K562 (cell line): ENCODE results near the gene SPATS1. TPM values are rescaled to one million over a fixed set of nuclear protein-coding genes. Genes with fewer than 3 reads are reported as not detected.

ENCODE experiments used
- ATAC-seq: fragments of 200-7000 bp; cut with Tn5 transposase; 3 replicates; pipeline ENCODE4 v1.9.1; 2020; ENCODE audit warnings: moderate library complexity
- BruUV-seq: library from RNA; stranded (reverse); fragments of 400-500 nt; replicated peaks from 2 replicates; lab custom pipeline; 2021; lab: Mats Ljungman, UMichigan
- CTCF ChIA-PET: fragments of 300-600 bp; formaldehyde crosslinking; extraction: SDS; loops from one replicate; lab custom pipeline; 2021; ENCODE audit warnings: low intra/inter-chr PET ratio; lab: Yijun Ruan, JAX
- POLR2A ChIA-PET: fragments of 300-600, 350-650 bp; sonication (Branson Sonifier 250); formaldehyde crosslinking; extraction: SDS; loops from one replicate; lab custom pipeline; 2021; ENCODE audit warnings: antibody characterized with exemption, inconsistent platforms; lab: Yijun Ruan, JAX
- DNase-seq, 4 experiments: peaks; one replicate each; pipeline versions ENCODE4 v3.0.0 to v3.0.0-alpha.2; 2011 to 2018; ENCODE audit warnings: low spot score in 3 of 4, mixed read lengths in 3 of 4; ENCODE audit errors: extremely low read depth in 1 of 4
- FAIRE-seq: peaks from 2 replicates; lab custom pipeline; 2011; peaks lifted over from hg19 to GRCh38; lab: Jason Lieb, UNC
- H2AFZ ChIP-seq: 2 replicates; pipeline ENCODE4 v1.6.0; 2011; ENCODE audit warnings: low read depth, low read length, control low read depth, inconsistent platforms
- H3K27ac ChIP-seq: fragments of 200-600 bp; 3 replicates; pipeline ENCODE4 v1.8.0; 2011; ENCODE audit warnings: low read depth, mild to moderate bottlenecking, control low read depth, inconsistent platforms, low read length, moderate library complexity, mixed read lengths; ENCODE audit errors: extremely low read depth
- H3K27me3 ChIP-seq, 2 experiments: fragments of 300-600 bp in 1 of 2; 2 replicates in 1 of 2; 3 replicates in 1 of 2; pipeline versions ENCODE4 v1.6.0 to v1.8.0; 2011; ENCODE audit warnings: inconsistent platforms in 2 of 2, low read length in 2 of 2, mild to moderate bottlenecking in 1 of 2, mixed read lengths in 1 of 2, moderate library complexity in 1 of 2; ENCODE audit not compliant: control insufficient read depth in 2 of 2, insufficient read depth in 2 of 2
- H3K36me3 ChIP-seq: fragments of 300-600 bp; 3 replicates; pipeline ENCODE4 v1.8.0; 2011; ENCODE audit warnings: mild to moderate bottlenecking, low read length, inconsistent platforms; ENCODE audit not compliant: control insufficient read depth, insufficient read depth
- H3K4me1 ChIP-seq, 2 experiments: fragments of 200-600 bp in 1 of 2; replicated peaks in 1 of 2; 2 replicates in 1 of 2; 3 replicates in 1 of 2; pipeline versions ENCODE4 v1.5.1 to v1.8.0; 2011; ENCODE audit warnings: inconsistent platforms in 2 of 2, low read length in 2 of 2, mild to moderate bottlenecking in 1 of 2, mixed read lengths in 1 of 2, moderate library complexity in 1 of 2; ENCODE audit not compliant: control insufficient read depth in 2 of 2, insufficient read depth in 2 of 2
- H3K4me2 ChIP-seq: 2 replicates; pipeline ENCODE4 v1.6.1; 2011; ENCODE audit warnings: low read length, control low read depth, inconsistent platforms, mixed read lengths; ENCODE audit not compliant: insufficient read depth
- H3K4me3 ChIP-seq: fragments of 200-600 bp; sonication (generic), shearing (Covaris generic); 2 replicates; pipeline ENCODE4 v1.5.1; 2016; ENCODE audit warnings: control low read depth, inconsistent platforms
- H3K79me2 ChIP-seq: fragments of 200-600 bp; 3 replicates; pipeline ENCODE4 v1.8.0; 2011; ENCODE audit warnings: low read length, inconsistent platforms; ENCODE audit not compliant: control insufficient read depth, insufficient read depth
- H3K9ac ChIP-seq, 2 experiments: 2 replicates each; pipeline versions ENCODE4 v1.6.0 to v1.6.1; 2011; ENCODE audit warnings: low read depth in 2 of 2, low read length in 2 of 2, control low read depth in 1 of 2, inconsistent platforms in 1 of 2, mild to moderate bottlenecking in 1 of 2, mixed read lengths in 1 of 2; ENCODE audit not compliant: insufficient read depth in 1 of 2
- H3K9me1 ChIP-seq: one replicate; pipeline ENCODE4 v1.6.0; 2011; ENCODE audit warnings: inconsistent platforms, mild to moderate bottlenecking, low read length, moderate library complexity; ENCODE audit not compliant: control insufficient read depth, insufficient read depth
- H3K9me3 ChIP-seq: replicated peaks from 2 replicates; pipeline ENCODE4 v1.5.1; 2011; ENCODE audit warnings: low read depth, low read length, inconsistent platforms; ENCODE audit not compliant: control insufficient read depth, insufficient read depth
- H4K20me1 ChIP-seq: replicated peaks from 2 replicates; pipeline ENCODE4 v1.6.1; 2011; ENCODE audit warnings: low read length, inconsistent platforms, mixed read lengths; ENCODE audit not compliant: control insufficient read depth, insufficient read depth
- ATF4 ChIP-seq: fragments of 450-650 bp; formaldehyde crosslinking; IDR thresholded peaks from 2 replicates; pipeline ENCODE4 v1.4.0; 2022; ENCODE audit warnings: mild to moderate bottlenecking, moderate library complexity
- BCOR ChIP-seq: fragments of 450-650 bp; IDR thresholded peaks from 2 replicates; pipeline ENCODE4 v1.6.1; 2016
- CAMTA2 ChIP-seq: fragments of 250-450 bp; sonication (Bioruptor Pico); conservative IDR thresholded peaks from 2 replicates; pipeline ENCODE4 v1.5.1; 2022
- CTCF ChIP-seq, 3 experiments: IDR thresholded peaks in 2 of 3; conservative IDR thresholded peaks in 1 of 3; 2 replicates each; pipeline ENCODE4 v1.5.1; 2011 to 2012; ENCODE audit warnings: low read length in 3 of 3, mild to moderate bottlenecking in 3 of 3, control low read depth in 2 of 3, improper control_type of control experiment in 1 of 3, inconsistent platforms in 1 of 3, low read depth in 1 of 3, mixed read lengths in 1 of 3, moderate library complexity in 1 of 3; ENCODE audit not compliant: insufficient read depth in 2 of 3
- HEY1 ChIP-seq: fragments of 250-450 bp; sonication (Bioruptor Pico); IDR thresholded peaks from 2 replicates; pipeline ENCODE4 v1.5.0; 2020; ENCODE audit warnings: mild to moderate bottlenecking, moderate library complexity, borderline replicate concordance
- MTA2 ChIP-seq: fragments of 450-650 bp; IDR thresholded peaks from 2 replicates; pipeline ENCODE4 v1.6.1; 2016; ENCODE audit warnings: low read depth
- MXI1 ChIP-seq: IDR thresholded peaks from 2 replicates; pipeline ENCODE4 v1.6.1; 2011; ENCODE audit warnings: low read depth, mild to moderate bottlenecking, improper control_type of control experiment, low read length
- OTX1 ChIP-seq: fragments of 450-650 bp; formaldehyde crosslinking; IDR thresholded peaks from 2 replicates; pipeline ENCODE4 v1.4.0; 2022; ENCODE audit warnings: mild to moderate bottlenecking
- RNF2 ChIP-seq: sonication (generic); IDR thresholded peaks from 2 replicates; pipeline ENCODE4 v1.6.1; 2016
- TRIM28 ChIP-seq: fragments of 450-650 bp; IDR thresholded peaks from 2 replicates; pipeline ENCODE4 v1.6.1; 2017
- ZBTB43 ChIP-seq: sonication (generic); formaldehyde crosslinking; IDR thresholded peaks from 2 replicates; pipeline ENCODE4 v1.8.0; 2023; ENCODE audit warnings: mild to moderate bottlenecking, missing genetic modification reagents
- ZBTB7A ChIP-seq: IDR thresholded peaks from 2 replicates; pipeline ENCODE4 v1.6.1; 2011; ENCODE audit warnings: low read depth, mild to moderate bottlenecking, low read length, moderate library complexity, borderline replicate concordance; ENCODE audit not compliant: control insufficient read depth
- ZNF280B ChIP-seq: fragments of 250-450 bp; sonication (Bioruptor Pico); IDR thresholded peaks from 2 replicates; pipeline ENCODE4 v1.5.1; 2021; ENCODE audit warnings: mild to moderate bottlenecking
- ZNF511 ChIP-seq: sonication (generic); formaldehyde crosslinking; IDR thresholded peaks from 2 replicates; pipeline ENCODE4 v1.8.0; 2022; ENCODE audit warnings: mild to moderate bottlenecking, missing genetic modification reagents
- ZNF668 ChIP-seq: fragments of 250-450 bp; sonication (Bioruptor Pico); IDR thresholded peaks from 2 replicates; pipeline ENCODE4 v1.8.0; 2022; ENCODE audit warnings: mild to moderate bottlenecking, inconsistent platforms
- WGBS: fragments of 100-300 bp; shearing (Covaris generic); methylation state at CpG from one replicate; pipeline ENCODE4 v1.1.6; 2016; ENCODE audit warnings: low coverage, mixed read lengths; ENCODE audit not compliant: insufficient coverage; ENCODE audit errors: missing lambda C conversion rate; 5-methylcytosine and 5-hydroxymethylcytosine counted together
- in situ Hi-C: fragments of 300-500 bp; cut with MboI; formaldehyde crosslinking; loops from 4 replicates; pipeline ENCODE4 v1.15.0; 2018; ENCODE audit warnings: inconsistent platforms, mixed read lengths
- intact Hi-C: fragments of 100-400 bp; cut with micrococcal nuclease; formaldehyde crosslinking; loops from 2 replicates; pipeline ENCODE4 v1.14.2; 2022
- polyA plus RNA-seq, 8 experiments: library from polyadenylated mRNA; depleted of rRNA in 4 of 8; stranded (reverse) in 5 of 8; unstranded in 3 of 8; fragments of >200 nt; fragmentation: Nextera tagmentation in 2 of 8; fragmentation: Illumina TruSeq in 1 of 8; extraction: Ambion mirVana in 2 of 8; extraction: Trizol in 1 of 8; gene quantifications; 2 replicates each; pipeline versions ENCODE4 v1.2.1 to v1.2.3, GENCODE V29; 2011 to 2014; ENCODE audit warnings: inconsistent platforms in 1 of 8, missing spikeins in 1 of 8
- total RNA-seq, 7 experiments: library from RNA; depleted of rRNA in 6 of 7; stranded (reverse); fragments of >200 nt in 6 of 7; fragmentation: Illumina TruSeq in 2 of 7; extraction: Trizol in 2 of 7; gene quantifications; 2 replicates each; pipeline versions ENCODE4 v1.2.1 to v1.2.3, GENCODE V29; 2011 to 2021; ENCODE audit warnings: low replicate concordance in 1 of 7

SPATS1 gene
- total and polyA plus RNA-seq, 9 of the 15 experiments (the other 6 are each of a cell fraction or from before 2014, with no cell fraction given) = not detected

- Histone ChIP-seq H3K4me2 (no peak overlapping the region), H3K27ac (no peak overlapping the region), H3K9me3 (no peaks in the 10 kb centered on the region), H3K9ac (no peak overlapping the region), H3K27me3 (peaks cover 49 to 63% of the 10 kb centered on the region in 2 experiments), H2AFZ (no peak overlapping the region), H4K20me1 (peaks cover 16% of the 10 kb centered on the region; the same call in 1 of the 2 replicates), H3K36me3 (peaks cover under 1% of the 10 kb centered on the region; the same call in 1 of the 3 replicates), H3K4me3 (no peak overlapping the region), H3K9me1 (no peaks in the 10 kb centered on the region), H3K4me1 (peaks cover 0 to 13% of the 10 kb centered on the region in 2 experiments; a peak in 4 of 5 replicates), H3K79me2 (no peaks in the 10 kb centered on the region)
- DNase-seq (no peak), ATAC-seq (no peak), FAIRE-seq (no peak)
- ChIA-PET POLR2A (interaction anchor here (0.5 to 8.7 kb wide), 13 partner anchors 9 to 979 kb away, joined by 3 to 116 read pairs (median 3); partner anchors contain the start of gene AARS2), CTCF (no interaction called here)
- no TSS peak for BruUV-seq
- in situ Hi-C loops (no loop called here), intact Hi-C loops (no loop called here)
- no peak for TF ChIP-seq MXI1
- TF ChIP-seq OTX1 (CRISPR knock-in tag) = no peak
- TF ChIP-seq ZNF280B = no peak
- no peak for TF ChIP-seq ZNF511 (CRISPR knock-in tag)
- TF ChIP-seq CTCF (IDR thresholded peaks at IDR 0.05 in 2 of 3, conservative IDR thresholded peaks at IDR 0.05 in 1 of 3; ENCODE audit: insufficient read depth in 2 of 3, low read depth in 1 of 3, low read length in 3 of 3) = no peak
- no peak for TF ChIP-seq MTA2
- no peak for TF ChIP-seq ATF4 (CRISPR knock-in tag)
- TF ChIP-seq BCOR = no peak
- TF ChIP-seq ZNF668 = no peak
- no peak for TF ChIP-seq ZBTB43 (CRISPR knock-in tag)
- TF ChIP-seq HEY1 = no peak
- no peak for TF ChIP-seq CAMTA2
- no peak for TF ChIP-seq RNF2
- TF ChIP-seq TRIM28 = no peak
- TF ChIP-seq ZBTB7A = no peak
- 5% methylated on average over 7 of the region's 7 CpGs for WGBS
Observed at GRCh38 chr6:44294832-44295791, 47.3 kb upstream of the SPATS1 start.
